ENCODE data around the gene PLA2G15.

The PLA2G15 gene

GRCh38 chr16:68233085-68233834, 11.9 kb upstream of the PLA2G15 start:
- peak in 1 of 2 experiments; percentile 29 for DNase-seq

GRCh38 chr16:68233835-68234187, 11.4 kb upstream of the PLA2G15 start:
- no peak for DNase-seq

- peak in 1 of 2 experiments; percentile 28 for DNase-seq
These were observed 10.7 kb upstream of the PLA2G15 start for GRCh38 chr16:68234188-68235107.

- no peak for DNase-seq
These were observed 9.9 kb upstream of the PLA2G15 start for GRCh38 chr16:68235108-68235886.

- DNase-seq, result no peak
These were observed 9.4 kb upstream of the PLA2G15 start, which contains the start of gene ESRP2 for GRCh38 chr16:68235887-68236136. TSS of gene ESRP2 (minus strand) at chr16:68236127. CDS start at chr16:68236045, 82 bp downstream.

- peak; percentile 52 to 64 for DNase-seq
These were observed 8.9 kb upstream of the PLA2G15 start for GRCh38 chr16:68236137-68236825.

- no peak for DNase-seq
These were observed 8.3 kb upstream of the PLA2G15 start for GRCh38 chr16:68236826-68237242.

- peak; percentile 94 to 95 for DNase-seq
These were observed 7.7 kb upstream of the PLA2G15 start for GRCh38 chr16:68237243-68238028.

GRCh38 chr16:68238029-68238345, 7.2 kb upstream of the PLA2G15 start:
- DNase-seq, result no peak

- no peak for DNase-seq
These were observed 3.1 kb upstream of the PLA2G15 start for GRCh38 chr16:68242085-68242484.

GRCh38 chr16:68242926-68243858, 2.0 kb upstream of the PLA2G15 start:
- DNase-seq, result no peak

- DNase-seq, result no peak
These were observed 681 bp upstream of the PLA2G15 start for GRCh38 chr16:68244481-68244902.

GRCh38 chr16:68246121-68246520, 948 bp downstream of the PLA2G15 start:
- no peak for DNase-seq

GRCh38 chr16:68246666-68247065, 1.5 kb downstream of the PLA2G15 start:
- no peak for DNase-seq

- DNase-seq, result no peak
These were observed 2.2 kb downstream of the PLA2G15 start for GRCh38 chr16:68247400-68247799.

- no peak for DNase-seq
These were observed 2.8 kb downstream of the PLA2G15 start for GRCh38 chr16:68247932-68248331.

- DNase-seq, result no peak
These were observed 4.2 kb downstream of the PLA2G15 start for GRCh38 chr16:68249371-68249770.

GRCh38 chr16:68250951-68251350, 5.8 kb downstream of the PLA2G15 start:
- no peak for DNase-seq

- no peak for DNase-seq
These were observed 6.7 kb downstream of the PLA2G15 start for GRCh38 chr16:68251832-68252231.

GRCh38 chr16:68252383-68252782, 7.2 kb downstream of the PLA2G15 start:
- DNase-seq, result no peak

- DNase-seq, result no peak
These were observed 8.5 kb downstream of the PLA2G15 start for GRCh38 chr16:68253721-68254120.
